Stomach smooth muscle (tissue), 2 donors: Measurements from ENCODE around the gene NEK11.
"Not testable (repeated sequence)": the region's sequence is repeated elsewhere in the genome, so short reads cannot be mapped to it uniquely, and the experiment has no call there.

ENCODE experiments used
- H3K27ac ChIP-seq: one replicate; pipeline ENCODE4 v1.7.0; 2013; ENCODE audit warnings: mild to moderate bottlenecking, low read length, inconsistent platforms
- H3K27me3 ChIP-seq, 2 donors: one replicate each; pipeline ENCODE4 v1.7.0; 2013; ENCODE audit warnings: low read length in 2 of 2; ENCODE audit not compliant: insufficient read depth in 2 of 2, control insufficient read depth in 1 of 2
- H3K36me3 ChIP-seq, 2 donors: one replicate each; pipeline ENCODE4 v1.7.0; 2013; ENCODE audit warnings: low read length in 2 of 2; ENCODE audit not compliant: control insufficient read depth in 2 of 2, insufficient read depth in 2 of 2
- H3K4me1 ChIP-seq: one replicate; pipeline ENCODE4 v1.7.0; 2013; ENCODE audit warnings: low read length; ENCODE audit not compliant: control insufficient read depth, insufficient read depth
- H3K4me3 ChIP-seq, 2 donors: one replicate each; pipeline ENCODE4 v1.7.0; 2013; ENCODE audit warnings: low read length in 2 of 2
- H3K9ac ChIP-seq, 2 donors: one replicate each; pipeline ENCODE4 v1.7.0; 2013; ENCODE audit warnings: low read length in 2 of 2, mild to moderate bottlenecking in 1 of 2
- H3K9me3 ChIP-seq, 2 donors: one replicate each; pipeline ENCODE4 v1.7.0; 2013; ENCODE audit warnings: low read length in 2 of 2; ENCODE audit not compliant: control insufficient read depth in 2 of 2
- donor health status: healthy.
- donor health status: Pancreatic carcinoma.

NEK11 gene

GRCh38 chr3:131326307-131326706 is 299.6 kb downstream of the NEK11 start:
- H3K9ac ChIP-seq = no peak overlapping the region
- no peak overlapping the region for H3K4me3 ChIP-seq
- H3K4me1 ChIP-seq = no peaks in the 10 kb centered on the region
- H3K27me3 ChIP-seq = no peaks in the 10 kb centered on the region
- no peaks in the 10 kb centered on the region for H3K9me3 ChIP-seq
- H3K27ac ChIP-seq = no peak overlapping the region
- H3K36me3 ChIP-seq = no peaks in the 10 kb centered on the region

- H3K9me3 ChIP-seq = no peaks in the 10 kb centered on the region
- H3K4me3 ChIP-seq = no peak overlapping the region
- no peaks in the 10 kb centered on the region for H3K36me3 ChIP-seq
- no peak overlapping the region for H3K27ac ChIP-seq
- no peaks in the 10 kb centered on the region for H3K27me3 ChIP-seq
- no peaks in the 10 kb centered on the region for H3K4me1 ChIP-seq
- H3K9ac ChIP-seq = no peak overlapping the region
Observed at GRCh38 chr3:131328721-131329120, 302.0 kb downstream of the NEK11 start.

GRCh38 chr3:131329774-131330173 is 303.1 kb downstream of the NEK11 start:
- Histone ChIP-seq H3K4me3 (no peak overlapping the region), H3K9me3 (no peaks in the 10 kb centered on the region), H3K4me1 (no peaks in the 10 kb centered on the region), H3K27ac (no peak overlapping the region), H3K27me3 (no peaks in the 10 kb centered on the region), H3K36me3 (no peaks in the 10 kb centered on the region), H3K9ac (no peak overlapping the region)

GRCh38 chr3:131331456-131332085 is 304.9 kb downstream of the NEK11 start:
- H3K27me3 ChIP-seq, H3K36me3 ChIP-seq, H3K4me3 ChIP-seq, H3K4me1 ChIP-seq, H3K9ac ChIP-seq, H3K9me3 ChIP-seq, H3K27ac ChIP-seq: not testable (repeated sequence)

- no peaks in the 10 kb centered on the region for H3K4me1 ChIP-seq
- no peak overlapping the region for H3K27ac ChIP-seq
- H3K36me3 ChIP-seq = no peaks in the 10 kb centered on the region
- H3K9ac ChIP-seq = no peak overlapping the region
- no peak overlapping the region for H3K4me3 ChIP-seq
- peaks cover 0 to 3% of the 10 kb centered on the region in 2 donors for H3K9me3 ChIP-seq
- H3K27me3 ChIP-seq = no peaks in the 10 kb centered on the region
Observed at GRCh38 chr3:131338948-131339640, 312.4 kb downstream of the NEK11 start.

GRCh38 chr3:131341761-131342160 is 315.1 kb downstream of the NEK11 start:
- H3K4me1 ChIP-seq = no peaks in the 10 kb centered on the region
- no peaks in the 10 kb centered on the region for H3K27me3 ChIP-seq
- no peak overlapping the region for H3K4me3 ChIP-seq
- H3K9ac ChIP-seq = no peak overlapping the region
- H3K9me3 ChIP-seq = peaks cover 0 to 3% of the 10 kb centered on the region in 2 donors
- H3K36me3 ChIP-seq = no peaks in the 10 kb centered on the region
- H3K27ac ChIP-seq = no peak overlapping the region

- Histone ChIP-seq H3K36me3 (no peaks in the 10 kb centered on the region), H3K27ac (no peak overlapping the region), H3K9ac (no peak overlapping the region), H3K4me3 (no peak overlapping the region), H3K9me3 (no peaks in the 10 kb centered on the region), H3K4me1 (no peaks in the 10 kb centered on the region), H3K27me3 (no peaks in the 10 kb centered on the region)
Observed at GRCh38 chr3:131348911-131349310, 322.2 kb downstream of the NEK11 start.

GRCh38 chr3:131349454-131349853 is 322.8 kb downstream of the NEK11 start:
- Histone ChIP-seq H3K4me1 (no peaks in the 10 kb centered on the region), H3K27me3 (no peaks in the 10 kb centered on the region), H3K9ac (no peak overlapping the region), H3K36me3 (no peaks in the 10 kb centered on the region), H3K9me3 (no peaks in the 10 kb centered on the region), H3K27ac (no peak overlapping the region), H3K4me3 (no peak overlapping the region)

- H3K27me3 ChIP-seq = no peaks in the 10 kb centered on the region
- H3K9me3 ChIP-seq = no peaks in the 10 kb centered on the region
- H3K4me1 ChIP-seq = no peaks in the 10 kb centered on the region
- H3K4me3 ChIP-seq = no peak overlapping the region
- H3K9ac ChIP-seq = no peak overlapping the region
- H3K36me3 ChIP-seq = no peaks in the 10 kb centered on the region
- H3K27ac ChIP-seq = no peak overlapping the region
Observed at GRCh38 chr3:131349946-131350347, 323.3 kb downstream of the NEK11 start.

GRCh38 chr3:131350506-131350905 is 323.8 kb downstream of the NEK11 start:
- Histone ChIP-seq H3K4me1 (no peaks in the 10 kb centered on the region), H3K27me3 (no peaks in the 10 kb centered on the region), H3K9me3 (no peaks in the 10 kb centered on the region), H3K9ac (no peak overlapping the region), H3K4me3 (no peak overlapping the region), H3K27ac (no peak overlapping the region), H3K36me3 (no peaks in the 10 kb centered on the region)
